Suprapubic skin (tissue), 4 donors: Measurements from ENCODE around the gene BAIAP2L1. TPM values are rescaled to one million over a fixed set of nuclear protein-coding genes. Genes with fewer than 3 reads are reported as not detected.

Experiments
- DNase-seq, 2 donors: peaks; one replicate each; pipeline ENCODE4 v3.0.0-alpha.2; 2019; ENCODE audit warnings: low spot score in 2 of 2
- H3K27ac ChIP-seq: fragments of 200-600 bp; sonication (generic); one replicate; pipeline ENCODE4 v1.5.1; 2019
- H3K27me3 ChIP-seq: fragments of 200-600 bp; sonication (generic); one replicate; pipeline ENCODE4 v1.5.1; 2019
- H3K36me3 ChIP-seq: fragments of 200-600 bp; sonication (generic); one replicate; pipeline ENCODE4 v1.5.1; 2019
- H3K4me1 ChIP-seq: fragments of 200-600 bp; sonication (generic); one replicate; pipeline ENCODE4 v1.5.1; 2019
- H3K4me3 ChIP-seq: fragments of 200-600 bp; sonication (generic); one replicate; pipeline ENCODE4 v1.5.1; 2019; ENCODE audit warnings: mild to moderate bottlenecking
- H3K9me3 ChIP-seq: fragments of 200-600 bp; sonication (generic); one replicate; pipeline ENCODE4 v1.5.1; 2019
- EP300 ChIP-seq: sonication (generic); formaldehyde crosslinking; IDR thresholded peaks from one replicate; pipeline ENCODE4 v1.6.1; 2017; ENCODE audit warnings: antibody characterized with exemption
- POLR2A ChIP-seq, 2 donors: fragments of 450-650 bp; IDR thresholded peaks; one replicate each; pipeline ENCODE4 v1.6.1; 2017; ENCODE audit warnings: antibody characterized with exemption in 2 of 2, mild to moderate bottlenecking in 2 of 2, moderate library complexity in 2 of 2
- POLR2AphosphoS5 ChIP-seq, 3 donors: sonication (generic); formaldehyde crosslinking; IDR thresholded peaks; one replicate each; pipeline ENCODE4 v1.6.1; 2017; ENCODE audit warnings: antibody characterized with exemption in 3 of 3
- WGBS: methylation state at CpG from one replicate; pipeline ENCODE4 v1.1.5; 2018; 5-methylcytosine and 5-hydroxymethylcytosine counted together
- total RNA-seq, 4 donors: library from RNA; depleted of rRNA; stranded (reverse); fragments of >200 nt; gene quantifications; one replicate each; pipeline ENCODE4 v1.1.0, GENCODE V29; 2016
- TF ChIP-seq, protein P1 (sequence below), 2 donors: fragments of 200-600 bp in 1 of 2; fragments of 450-650 bp in 1 of 2; sonication (generic) in 1 of 2; IDR thresholded peaks; one replicate each; pipeline ENCODE4 v1.5.1; 2016 to 2019; ENCODE audit warnings: antibody characterized with exemption in 2 of 2, mild to moderate bottlenecking in 1 of 2, moderate library complexity in 1 of 2

Gene BAIAP2L1
- total RNA-seq, 4 donors from 2014 or later, result 24.3 to 28.2 (median 26.9) TPM

DNA sequence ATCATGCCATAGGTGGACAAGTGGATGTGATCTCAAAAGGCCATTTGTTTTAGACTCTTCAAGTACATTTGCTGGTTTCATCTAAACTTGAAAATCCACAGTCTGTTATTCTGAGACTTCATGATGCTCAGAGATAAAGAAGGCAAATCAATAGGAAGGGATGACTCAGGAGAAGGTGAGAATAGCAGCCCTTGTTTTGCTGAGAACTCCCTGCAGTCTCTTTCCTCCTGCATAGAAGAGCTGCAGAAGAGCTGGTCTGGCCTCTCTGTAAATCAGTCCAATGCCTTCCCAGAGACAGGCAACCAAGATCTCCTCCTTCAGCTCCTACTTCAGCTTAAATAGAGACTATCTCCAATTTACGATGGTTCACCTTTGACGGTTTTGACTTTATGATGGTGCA is 4.0 kb upstream of the BAIAP2L1 start:
- Histone ChIP-seq H3K36me3 (no peaks in the 10 kb centered on the region), H3K4me3 (no peak overlapping the region), H3K27ac (no peak overlapping the region), H3K4me1 (peaks cover 15% of the 10 kb centered on the region), H3K27me3 (peaks cover 19% of the 10 kb centered on the region), H3K9me3 (no peaks in the 10 kb centered on the region)
- TF ChIP-seq, protein P1, sequence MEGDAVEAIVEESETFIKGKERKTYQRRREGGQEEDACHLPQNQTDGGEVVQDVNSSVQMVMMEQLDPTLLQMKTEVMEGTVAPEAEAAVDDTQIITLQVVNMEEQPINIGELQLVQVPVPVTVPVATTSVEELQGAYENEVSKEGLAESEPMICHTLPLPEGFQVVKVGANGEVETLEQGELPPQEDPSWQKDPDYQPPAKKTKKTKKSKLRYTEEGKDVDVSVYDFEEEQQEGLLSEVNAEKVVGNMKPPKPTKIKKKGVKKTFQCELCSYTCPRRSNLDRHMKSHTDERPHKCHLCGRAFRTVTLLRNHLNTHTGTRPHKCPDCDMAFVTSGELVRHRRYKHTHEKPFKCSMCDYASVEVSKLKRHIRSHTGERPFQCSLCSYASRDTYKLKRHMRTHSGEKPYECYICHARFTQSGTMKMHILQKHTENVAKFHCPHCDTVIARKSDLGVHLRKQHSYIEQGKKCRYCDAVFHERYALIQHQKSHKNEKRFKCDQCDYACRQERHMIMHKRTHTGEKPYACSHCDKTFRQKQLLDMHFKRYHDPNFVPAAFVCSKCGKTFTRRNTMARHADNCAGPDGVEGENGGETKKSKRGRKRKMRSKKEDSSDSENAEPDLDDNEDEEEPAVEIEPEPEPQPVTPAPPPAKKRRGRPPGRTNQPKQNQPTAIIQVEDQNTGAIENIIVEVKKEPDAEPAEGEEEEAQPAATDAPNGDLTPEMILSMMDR (IDR thresholded peaks at IDR 0.05), result no peak
- no peak for TF ChIP-seq EP300
- TF ChIP-seq POLR2A (IDR thresholded peaks at IDR 0.05), result no peak
- TF ChIP-seq POLR2AphosphoS5 (IDR thresholded peaks at IDR 0.05), result no peak
- 73% methylated on average over 2 of the region's 2 CpGs for WGBS
- DNase-seq, result no peak

DNA sequence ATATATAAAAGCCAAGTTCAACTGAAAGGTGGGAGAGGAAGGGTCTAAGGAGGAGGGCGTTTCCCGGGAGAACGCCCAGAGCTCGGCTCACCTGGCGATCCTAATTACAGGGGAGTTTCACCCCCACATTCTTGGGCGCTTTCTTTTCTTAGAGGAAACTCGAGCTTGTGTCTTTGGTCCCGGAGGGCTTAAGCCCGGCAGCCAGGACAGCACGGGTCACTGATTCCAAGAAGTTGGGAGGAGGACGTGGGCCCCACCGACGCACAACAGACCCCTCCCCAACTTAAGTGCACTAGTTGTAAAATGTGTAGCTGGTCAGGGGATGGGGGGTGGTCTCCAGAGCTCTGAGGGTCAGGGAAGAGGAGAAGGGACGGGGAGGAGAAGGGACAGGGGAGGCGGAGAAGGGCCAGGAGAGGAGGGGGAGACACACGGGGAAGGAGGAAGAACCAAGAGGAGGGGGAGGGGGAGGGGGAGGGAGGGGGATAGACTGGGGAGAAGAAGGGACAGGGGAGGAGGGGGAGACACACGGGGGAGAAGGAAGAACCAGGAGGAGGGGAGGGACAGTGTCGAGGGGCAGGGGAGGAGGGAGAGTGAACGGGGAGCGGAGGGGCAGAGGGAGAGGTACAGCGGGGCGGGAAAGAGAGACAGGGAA is 874 bp downstream of the BAIAP2L1 start:
- Histone ChIP-seq H3K36me3 (no peaks in the 10 kb centered on the region), H3K27me3 (peaks cover 25% of the 10 kb centered on the region), H3K27ac (peak overlapping the region; percentile 69), H3K9me3 (no peaks in the 10 kb centered on the region), H3K4me3 (peak overlapping the region; percentile 74), H3K4me1 (peaks cover 17% of the 10 kb centered on the region)
- TF ChIP-seq, protein P1 (IDR thresholded peaks at IDR 0.05), result no peak
- TF ChIP-seq EP300, result no peak
- DNase-seq, result no peak
- WGBS, result 10% methylated on average over 14 of the region's 22 CpGs

DNA sequence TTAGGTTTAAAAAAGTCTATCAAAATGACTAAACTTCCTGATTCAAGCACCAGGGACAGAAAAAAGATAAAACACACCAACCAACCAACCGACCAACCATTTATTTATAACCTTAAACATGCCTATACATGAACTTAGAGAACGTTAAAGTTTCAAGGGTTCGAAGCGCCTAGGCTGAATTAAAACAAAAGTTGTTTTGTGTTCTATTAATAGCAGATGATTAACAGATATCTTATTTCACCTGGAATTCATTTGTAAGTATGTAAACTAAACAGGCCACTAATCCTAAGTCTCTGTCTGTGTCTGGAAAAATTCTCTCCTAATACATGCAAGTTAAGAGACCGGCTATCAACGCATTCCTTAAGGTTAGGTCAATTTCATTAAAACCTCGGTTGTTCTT is 1.4 kb downstream of the BAIAP2L1 start:
- no peaks in the 10 kb centered on the region for H3K9me3 ChIP-seq
- peaks cover 25% of the 10 kb centered on the region for H3K27me3 ChIP-seq
- no peak for DNase-seq
- TF ChIP-seq, protein P1 (IDR thresholded peaks at IDR 0.05), result no peak
- TF ChIP-seq POLR2AphosphoS5 (IDR thresholded peaks at IDR 0.05) (no peak), EP300 (no peak), POLR2A (IDR thresholded peaks at IDR 0.05) (no peak)
- peak overlapping the region; percentile 30 for H3K27ac ChIP-seq
- peak overlapping the region; percentile 74 for H3K4me3 ChIP-seq
- WGBS, result 16% methylated on average over 7 of the region's 7 CpGs
- H3K4me1 ChIP-seq, result peaks cover 17% of the 10 kb centered on the region
- no peaks in the 10 kb centered on the region for H3K36me3 ChIP-seq

DNA sequence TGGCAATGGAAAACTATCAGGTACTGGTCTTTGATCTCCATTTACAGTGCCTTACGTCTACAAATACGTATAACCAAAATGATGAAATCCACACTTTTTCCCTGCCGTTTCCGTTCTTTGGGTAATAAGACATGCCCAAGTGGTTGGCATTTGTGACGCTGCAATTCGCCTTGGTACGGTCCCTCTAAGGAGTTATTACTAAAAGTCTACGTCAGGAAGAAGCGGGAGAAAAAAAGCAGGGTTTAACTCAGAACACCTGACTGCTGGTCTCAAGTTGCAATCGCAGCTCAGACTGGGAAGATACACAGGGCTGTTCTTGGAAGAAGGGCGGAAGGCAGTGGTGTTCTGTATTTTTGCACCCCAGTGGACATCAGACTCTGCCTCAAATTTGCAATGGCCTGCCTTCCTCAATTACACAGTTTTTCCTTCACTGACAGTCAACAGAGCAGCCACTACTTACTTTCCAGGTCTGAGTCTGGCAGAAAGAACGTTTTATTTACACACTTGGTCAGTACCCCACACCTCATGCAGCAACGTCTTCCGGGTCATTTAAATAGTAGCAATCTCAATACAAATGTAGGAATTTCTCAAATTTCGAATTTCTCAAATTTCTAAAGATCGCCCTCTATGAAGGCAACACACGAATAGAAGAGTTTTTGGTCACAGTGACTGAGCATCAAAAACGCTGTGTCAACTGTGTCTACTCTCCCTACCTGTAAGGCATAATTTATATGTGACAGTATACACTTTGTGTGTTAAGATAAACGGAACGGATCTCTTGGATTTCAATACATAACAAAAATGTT is 2.1 kb downstream of the BAIAP2L1 start:
- Histone ChIP-seq H3K4me1 (peaks cover 17% of the 10 kb centered on the region), H3K4me3 (no peak overlapping the region), H3K27ac (no peak overlapping the region), H3K9me3 (no peaks in the 10 kb centered on the region), H3K27me3 (peaks cover 25% of the 10 kb centered on the region), H3K36me3 (no peaks in the 10 kb centered on the region)
- 43% methylated on average over 20 of the region's 20 CpGs for WGBS
- DNase-seq, result no peak
- TF ChIP-seq EP300 (no peak), POLR2AphosphoS5 (IDR thresholded peaks at IDR 0.05) (no peak), POLR2A (IDR thresholded peaks at IDR 0.05) (no peak)
- TF ChIP-seq, protein P1 (IDR thresholded peaks at IDR 0.05), result no peak

DNA sequence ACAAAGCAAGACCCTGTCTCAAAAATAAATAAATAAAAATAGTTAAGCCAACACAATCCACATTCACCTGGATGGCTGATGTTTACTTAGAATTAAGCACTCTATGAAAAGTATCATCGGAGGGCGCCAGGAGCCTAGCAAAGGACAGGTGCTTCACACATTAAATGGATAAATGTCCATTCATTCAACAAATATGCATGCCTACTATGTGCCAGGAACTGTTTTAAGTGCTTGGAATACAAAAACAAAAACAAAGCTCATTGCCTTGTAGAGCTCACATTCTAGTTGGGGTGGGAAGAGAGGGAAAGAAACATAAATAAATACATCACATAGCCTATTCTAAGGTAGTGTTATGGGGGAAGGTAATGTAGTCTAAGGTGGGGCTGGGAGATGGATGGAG is 4.1 kb downstream of the BAIAP2L1 start:
- Histone ChIP-seq H3K36me3 (no peaks in the 10 kb centered on the region), H3K4me1 (peaks cover 17% of the 10 kb centered on the region), H3K4me3 (no peak overlapping the region), H3K9me3 (no peaks in the 10 kb centered on the region), H3K27ac (no peak overlapping the region), H3K27me3 (peaks cover 21% of the 10 kb centered on the region)
- no peak for DNase-seq
- 93% methylated on average over 2 of the region's 2 CpGs for WGBS
- no peak for TF ChIP-seq POLR2AphosphoS5 (IDR thresholded peaks at IDR 0.05)
- TF ChIP-seq POLR2A (IDR thresholded peaks at IDR 0.05), result no peak
- no peak for TF ChIP-seq EP300
- TF ChIP-seq, protein P1 (IDR thresholded peaks at IDR 0.05), result no peak
